ENCODE results near the gene SUDS3. TPM values are rescaled to one million over a fixed set of nuclear protein-coding genes. Genes with fewer than 3 reads are reported as not detected.

SUDS3 gene
- polyA plus RNA-seq, 1 of the 3 experiments (the other 2 are of a cell fraction): 15.0 TPM

- Histone ChIP-seq H3K4me2 (no peak overlapping the region), H3K36me3 (replicated peaks in 1 of 2; ENCODE audit: control insufficient read depth in 1 of 2, insufficient read depth in 2 of 2, low read length in 1 of 2) (no peaks in the 10 kb centered on the region), H3K4me1 (ENCODE audit: control insufficient read depth in 1 of 2, insufficient read depth in 2 of 2, low read depth in 1 of 2, low read length in 1 of 2) (peaks cover 3 to 7% of the 10 kb centered on the region in 2 experiments; a peak in 1 of 4 replicates), H4K20me1 (ENCODE audit: insufficient read depth) (no peaks in the 10 kb centered on the region), H3K27me3 (ENCODE audit: insufficient read depth) (no peaks in the 10 kb centered on the region), H3K9me3 (no peaks in the 10 kb centered on the region), H2AFZ (ENCODE audit: low read depth) (no peak overlapping the region), H3K4me3 (ENCODE audit: low read depth in 2 of 2, low read length in 1 of 2) (no peak overlapping the region), H3F3A (replicated peaks; ENCODE audit: insufficient read depth) (peaks cover 3% of the 10 kb centered on the region), H3K79me2 (ENCODE audit: insufficient read depth) (no peaks in the 10 kb centered on the region), H3K9me2 (no peaks in the 10 kb centered on the region), H3K9ac (no peak overlapping the region), H3K27ac (ENCODE audit: low read depth in 2 of 2, low read length in 1 of 2) (no peak overlapping the region)
- DNase-seq: no peak
- ChIA-PET POLR2A (no interaction called here), CTCF (interaction anchor here (1.2 to 2.7 kb wide), 2 partner anchors 12 to 20 kb away, joined by 3 to 7 read pairs; no protein-coding TSS in a partner anchor)
- WGBS (ENCODE audit: low lambda C conversion rate): 82% methylated on average over 4 of the region's 4 CpGs
- no peak for TF ChIP-seq YY1 (IDR thresholded peaks at IDR 0.05; ENCODE audit: low read depth)
- TF ChIP-seq FOXM1 (IDR thresholded peaks at IDR 0.05; ENCODE audit: low read depth): no peak
- TF ChIP-seq FOXJ3 (CRISPR knock-in tag; IDR thresholded peaks at IDR 0.05): no peak
- TF ChIP-seq, protein P1, sequence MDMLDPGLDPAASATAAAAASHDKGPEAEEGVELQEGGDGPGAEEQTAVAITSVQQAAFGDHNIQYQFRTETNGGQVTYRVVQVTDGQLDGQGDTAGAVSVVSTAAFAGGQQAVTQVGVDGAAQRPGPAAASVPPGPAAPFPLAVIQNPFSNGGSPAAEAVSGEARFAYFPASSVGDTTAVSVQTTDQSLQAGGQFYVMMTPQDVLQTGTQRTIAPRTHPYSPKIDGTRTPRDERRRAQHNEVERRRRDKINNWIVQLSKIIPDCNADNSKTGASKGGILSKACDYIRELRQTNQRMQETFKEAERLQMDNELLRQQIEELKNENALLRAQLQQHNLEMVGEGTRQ (IDR thresholded peaks at IDR 0.05; ENCODE audit: borderline replicate concordance, low read depth, low read length): no peak
- no peak for TF ChIP-seq FOSL2 (IDR thresholded peaks at IDR 0.05; ENCODE audit: borderline replicate concordance, low read depth)
- no peak for TF ChIP-seq CTCF (IDR thresholded peaks at IDR 0.05)
- no peak for TF ChIP-seq POLR2AphosphoS5 (IDR thresholded peaks at IDR 0.05; ENCODE audit: low read depth, low read length)
- no peak for TF ChIP-seq TCF12 (IDR thresholded peaks at IDR 0.05)
- TF ChIP-seq, protein P2, sequence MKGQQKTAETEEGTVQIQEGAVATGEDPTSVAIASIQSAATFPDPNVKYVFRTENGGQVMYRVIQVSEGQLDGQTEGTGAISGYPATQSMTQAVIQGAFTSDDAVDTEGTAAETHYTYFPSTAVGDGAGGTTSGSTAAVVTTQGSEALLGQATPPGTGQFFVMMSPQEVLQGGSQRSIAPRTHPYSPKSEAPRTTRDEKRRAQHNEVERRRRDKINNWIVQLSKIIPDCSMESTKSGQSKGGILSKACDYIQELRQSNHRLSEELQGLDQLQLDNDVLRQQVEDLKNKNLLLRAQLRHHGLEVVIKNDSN (IDR thresholded peaks at IDR 0.05; ENCODE audit: borderline replicate concordance, low read depth): no peak
- TF ChIP-seq, protein P3, sequence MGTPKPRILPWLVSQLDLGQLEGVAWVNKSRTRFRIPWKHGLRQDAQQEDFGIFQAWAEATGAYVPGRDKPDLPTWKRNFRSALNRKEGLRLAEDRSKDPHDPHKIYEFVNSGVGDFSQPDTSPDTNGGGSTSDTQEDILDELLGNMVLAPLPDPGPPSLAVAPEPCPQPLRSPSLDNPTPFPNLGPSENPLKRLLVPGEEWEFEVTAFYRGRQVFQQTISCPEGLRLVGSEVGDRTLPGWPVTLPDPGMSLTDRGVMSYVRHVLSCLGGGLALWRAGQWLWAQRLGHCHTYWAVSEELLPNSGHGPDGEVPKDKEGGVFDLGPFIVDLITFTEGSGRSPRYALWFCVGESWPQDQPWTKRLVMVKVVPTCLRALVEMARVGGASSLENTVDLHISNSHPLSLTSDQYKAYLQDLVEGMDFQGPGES (IDR thresholded peaks at IDR 0.05; ENCODE audit: low read depth, low read length): no peak
- no peak for TF ChIP-seq MXI1 (IDR thresholded peaks at IDR 0.05; ENCODE audit: low read depth, low read length)
- TF ChIP-seq TEAD4 (IDR thresholded peaks at IDR 0.05; ENCODE audit: borderline replicate concordance, insufficient read depth): no peak
- TF ChIP-seq JUND (IDR thresholded peaks at IDR 0.05): no peak
- no peak for TF ChIP-seq ELF1 (IDR thresholded peaks at IDR 0.05)
- TF ChIP-seq, protein P4, sequence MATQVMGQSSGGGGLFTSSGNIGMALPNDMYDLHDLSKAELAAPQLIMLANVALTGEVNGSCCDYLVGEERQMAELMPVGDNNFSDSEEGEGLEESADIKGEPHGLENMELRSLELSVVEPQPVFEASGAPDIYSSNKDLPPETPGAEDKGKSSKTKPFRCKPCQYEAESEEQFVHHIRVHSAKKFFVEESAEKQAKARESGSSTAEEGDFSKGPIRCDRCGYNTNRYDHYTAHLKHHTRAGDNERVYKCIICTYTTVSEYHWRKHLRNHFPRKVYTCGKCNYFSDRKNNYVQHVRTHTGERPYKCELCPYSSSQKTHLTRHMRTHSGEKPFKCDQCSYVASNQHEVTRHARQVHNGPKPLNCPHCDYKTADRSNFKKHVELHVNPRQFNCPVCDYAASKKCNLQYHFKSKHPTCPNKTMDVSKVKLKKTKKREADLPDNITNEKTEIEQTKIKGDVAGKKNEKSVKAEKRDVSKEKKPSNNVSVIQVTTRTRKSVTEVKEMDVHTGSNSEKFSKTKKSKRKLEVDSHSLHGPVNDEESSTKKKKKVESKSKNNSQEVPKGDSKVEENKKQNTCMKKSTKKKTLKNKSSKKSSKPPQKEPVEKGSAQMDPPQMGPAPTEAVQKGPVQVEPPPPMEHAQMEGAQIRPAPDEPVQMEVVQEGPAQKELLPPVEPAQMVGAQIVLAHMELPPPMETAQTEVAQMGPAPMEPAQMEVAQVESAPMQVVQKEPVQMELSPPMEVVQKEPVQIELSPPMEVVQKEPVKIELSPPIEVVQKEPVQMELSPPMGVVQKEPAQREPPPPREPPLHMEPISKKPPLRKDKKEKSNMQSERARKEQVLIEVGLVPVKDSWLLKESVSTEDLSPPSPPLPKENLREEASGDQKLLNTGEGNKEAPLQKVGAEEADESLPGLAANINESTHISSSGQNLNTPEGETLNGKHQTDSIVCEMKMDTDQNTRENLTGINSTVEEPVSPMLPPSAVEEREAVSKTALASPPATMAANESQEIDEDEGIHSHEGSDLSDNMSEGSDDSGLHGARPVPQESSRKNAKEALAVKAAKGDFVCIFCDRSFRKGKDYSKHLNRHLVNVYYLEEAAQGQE (IDR thresholded peaks at IDR 0.05; ENCODE audit: low read depth, low read length): no peak
- TF ChIP-seq TAF1 (IDR thresholded peaks at IDR 0.05; ENCODE audit: borderline replicate concordance, low read depth, low read length): no peak
Measured at GRCh38 chr12:118425364-118425763, 49.0 kb downstream of the SUDS3 start.
